PFSK-1 (cell line): ENCODE results near the gene OVCA2.

Experiments
- FOXP2 ChIP-seq: optimal IDR thresholded peaks from 2 replicates; pipeline ENCODE3; 2011; ENCODE audit warnings: borderline replicate concordance, control low read depth, inconsistent platforms; ENCODE audit not compliant: insufficient read depth; ENCODE audit errors: extremely low read length, extremely low read depth
- POLR2AphosphoS5 ChIP-seq: IDR thresholded peaks from 2 replicates; pipeline ENCODE4 v1.6.1; 2012; ENCODE audit warnings: low read depth, mild to moderate bottlenecking, control low read depth, low read length, moderate library complexity
- SIN3A ChIP-seq: IDR thresholded peaks from 2 replicates; pipeline ENCODE4 v1.6.1; 2012; ENCODE audit warnings: mild to moderate bottlenecking, low read length, moderate library complexity, borderline replicate concordance; ENCODE audit not compliant: insufficient read depth
- TAF1 ChIP-seq: IDR thresholded peaks from 2 replicates; pipeline ENCODE4 v1.6.1; 2012; ENCODE audit warnings: low read length, control low read depth, borderline replicate concordance; ENCODE audit not compliant: insufficient read depth

DNA sequence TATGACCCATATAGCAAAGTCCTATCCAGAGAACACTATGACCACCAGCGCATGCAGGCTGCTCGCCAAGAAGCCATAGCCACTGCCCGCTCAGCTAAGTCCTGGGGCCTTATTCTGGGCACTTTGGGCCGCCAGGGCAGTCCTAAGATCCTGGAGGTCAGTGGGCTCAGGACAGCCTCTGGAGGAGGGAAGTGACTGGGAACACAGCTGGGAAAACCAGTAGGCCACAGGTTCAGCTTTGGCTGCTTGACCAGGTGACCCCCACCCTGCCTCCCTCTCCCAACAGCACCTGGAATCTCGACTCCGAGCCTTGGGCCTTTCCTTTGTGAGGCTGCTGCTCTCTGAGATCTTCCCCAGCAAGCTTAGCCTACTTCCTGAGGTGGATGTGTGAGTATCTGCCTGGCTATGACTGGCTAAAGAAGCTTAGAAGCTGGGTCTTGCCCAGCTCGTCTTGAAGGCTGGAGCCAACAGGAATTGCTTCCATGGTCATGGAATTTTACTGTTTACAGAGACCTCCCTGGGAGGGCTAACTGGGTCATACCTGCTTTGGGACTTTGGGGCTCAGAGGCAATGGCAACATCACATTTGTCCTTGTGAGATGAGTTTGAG, 1.5 kb upstream of the OVCA2 start:
- no peak for TF ChIP-seq TAF1
- TF ChIP-seq POLR2AphosphoS5, result no peak
- no peak for TF ChIP-seq SIN3A
- TF ChIP-seq FOXP2, result no peak
